Stimulated activated CD4-positive, alpha-beta T cell treated with anti-CD3 and anti-CD28 coated beads, Interleukin-1b, Interleukin-23, amount 100 ng/mL, for 48 hours (primary cell): ENCODE measurements around the gene OR2V1.
"Not testable (repeated sequence)": the region's sequence is repeated elsewhere in the genome, so short reads cannot be mapped to it uniquely, and the experiment has no call there.

Experiments
- DNase-seq: peaks from one replicate; pipeline ENCODE4 v3.0.0-alpha.2; 2020

The OR2V1 gene

GRCh38 chr5:181160152-181160754 is 29.3 kb upstream of the OR2V1 start:
- peak; percentile 91 for DNase-seq

- DNase-seq: peak; percentile 89
These were observed 28.6 kb upstream of the OR2V1 start for GRCh38 chr5:181159286-181160151.

- DNase-seq: no peak
These were observed 27.9 kb upstream of the OR2V1 start for GRCh38 chr5:181158869-181159268.

GRCh38 chr5:181156758-181157157 is 25.8 kb upstream of the OR2V1 start:
- DNase-seq: no peak

GRCh38 chr5:181153814-181154213 is 22.8 kb upstream of the OR2V1 start:
- peak; percentile 51 for DNase-seq

- DNase-seq: no peak
These were observed 21.4 kb upstream of the OR2V1 start for GRCh38 chr5:181152406-181152805.

- no peak for DNase-seq
These were observed 20.2 kb upstream of the OR2V1 start for GRCh38 chr5:181151146-181151545.

- DNase-seq: no peak
These were observed 19.1 kb upstream of the OR2V1 start for GRCh38 chr5:181149806-181150733.

GRCh38 chr5:181149355-181149754 is 18.4 kb upstream of the OR2V1 start:
- no peak for DNase-seq

- not testable (repeated sequence) for DNase-seq
These were observed 16.1 kb upstream of the OR2V1 start, which contains the start of gene OR2V2 for GRCh38 chr5:181146927-181147636. TSS of gene OR2V2 (plus strand) at chr5:181147586. CDS start at chr5:181154943, 7,357 bp downstream.

- DNase-seq: no peak
These were observed 14.2 kb upstream of the OR2V1 start for GRCh38 chr5:181145133-181145532.

GRCh38 chr5:181142054-181142453 is 11.1 kb upstream of the OR2V1 start:
- DNase-seq: no peak

- DNase-seq: no peak
These were observed 9.8 kb upstream of the OR2V1 start for GRCh38 chr5:181140766-181141165.

- DNase-seq: no peak
These were observed 7.3 kb upstream of the OR2V1 start for GRCh38 chr5:181138258-181138657.

GRCh38 chr5:181136361-181136955 is 5.5 kb upstream of the OR2V1 start:
- DNase-seq: no peak

- no peak for DNase-seq
These were observed 3.3 kb upstream of the OR2V1 start for GRCh38 chr5:181134259-181134658.

- no peak for DNase-seq
These were observed 2.8 kb upstream of the OR2V1 start for GRCh38 chr5:181133610-181134231.

GRCh38 chr5:181133083-181133482 is 2.1 kb upstream of the OR2V1 start:
- no peak for DNase-seq

- no peak for DNase-seq
These were observed 545 bp upstream of the OR2V1 start for GRCh38 chr5:181131514-181131913.

- DNase-seq: not testable (repeated sequence)
These were observed 888 bp downstream of the OR2V1 start for GRCh38 chr5:181130081-181130480.

- DNase-seq: no peak
These were observed 1.4 kb downstream of the OR2V1 start for GRCh38 chr5:181129601-181130000.
